HG03135 (cell line): ENCODE data around the gene CES5A.
"Not testable (repeated sequence)": the region's sequence is repeated elsewhere in the genome, so short reads cannot be mapped to it uniquely, and the experiment has no call there.

Experiments used
- ATAC-seq: cut with Tn5 transposase; IDR thresholded peaks from one replicate; pipeline ENCODE4 v1.9.1; 2021; ENCODE audit warnings: mild to moderate bottlenecking, moderate library complexity; ENCODE audit not compliant: unreplicated experiment

Gene CES5A, protein sequence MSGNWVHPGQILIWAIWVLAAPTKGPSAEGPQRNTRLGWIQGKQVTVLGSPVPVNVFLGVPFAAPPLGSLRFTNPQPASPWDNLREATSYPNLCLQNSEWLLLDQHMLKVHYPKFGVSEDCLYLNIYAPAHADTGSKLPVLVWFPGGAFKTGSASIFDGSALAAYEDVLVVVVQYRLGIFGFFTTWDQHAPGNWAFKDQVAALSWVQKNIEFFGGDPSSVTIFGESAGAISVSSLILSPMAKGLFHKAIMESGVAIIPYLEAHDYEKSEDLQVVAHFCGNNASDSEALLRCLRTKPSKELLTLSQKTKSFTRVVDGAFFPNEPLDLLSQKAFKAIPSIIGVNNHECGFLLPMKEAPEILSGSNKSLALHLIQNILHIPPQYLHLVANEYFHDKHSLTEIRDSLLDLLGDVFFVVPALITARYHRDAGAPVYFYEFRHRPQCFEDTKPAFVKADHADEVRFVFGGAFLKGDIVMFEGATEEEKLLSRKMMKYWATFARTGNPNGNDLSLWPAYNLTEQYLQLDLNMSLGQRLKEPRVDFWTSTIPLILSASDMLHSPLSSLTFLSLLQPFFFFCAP

DNA sequence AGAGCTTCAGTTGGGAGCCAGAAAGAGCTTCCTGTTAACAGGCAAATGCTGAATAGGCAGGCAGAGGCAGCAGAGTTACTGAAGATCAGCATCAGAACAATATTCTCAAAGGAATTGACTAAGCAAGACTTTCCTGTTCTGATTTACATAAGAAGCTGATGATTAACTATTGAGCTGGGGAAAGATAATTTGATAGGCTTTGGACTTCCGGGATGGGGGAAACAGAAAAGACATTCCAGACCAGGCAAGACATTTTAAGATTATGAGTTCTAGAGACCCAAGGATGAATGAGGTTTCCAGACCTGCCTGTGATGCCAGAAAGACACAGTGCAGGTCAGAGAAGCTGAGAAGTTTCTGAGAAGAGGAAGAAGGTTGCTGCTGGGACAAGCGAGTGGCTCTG lies at the start of gene CES5A:
TSS of gene CES5A (minus strand) at position 101 of the 400 bp plus-strand sequence. CDS start 152 bp downstream, outside the sequence.
- ATAC-seq = no peak

- no peak for ATAC-seq
Measured at GRCh38 chr16:55922662-55923061, 47.5 kb upstream of the CES5A start.

- ATAC-seq = no peak
Measured at GRCh38 chr16:55917373-55918160, 42.4 kb upstream of the CES5A start.

- ATAC-seq = no peak
Measured at GRCh38 chr16:55915096-55915827, 40.1 kb upstream of the CES5A start.

DNA sequence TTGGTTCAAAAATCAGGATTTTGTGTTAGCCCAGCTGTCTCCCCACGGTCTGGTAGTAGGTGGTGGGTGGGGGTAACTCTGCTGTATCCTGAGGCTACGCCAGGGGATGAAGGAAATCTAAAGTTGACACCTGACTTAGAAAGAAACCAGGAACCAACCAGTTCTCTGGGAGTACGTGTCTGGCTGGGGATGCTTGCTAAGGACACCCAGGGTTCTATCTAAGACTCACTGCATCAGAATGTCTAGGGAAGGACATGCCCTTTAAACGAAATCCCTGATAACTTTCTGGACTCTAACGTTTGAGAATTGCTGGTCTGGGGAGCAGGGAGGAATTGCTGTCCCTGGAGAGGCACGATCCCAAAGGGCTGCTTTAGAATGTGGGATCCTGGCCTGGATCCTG lies 39.2 kb upstream of the CES5A start:
- no peak for ATAC-seq

GRCh38 chr16:55913716-55914115 lies 38.5 kb upstream of the CES5A start:
- no peak for ATAC-seq

DNA sequence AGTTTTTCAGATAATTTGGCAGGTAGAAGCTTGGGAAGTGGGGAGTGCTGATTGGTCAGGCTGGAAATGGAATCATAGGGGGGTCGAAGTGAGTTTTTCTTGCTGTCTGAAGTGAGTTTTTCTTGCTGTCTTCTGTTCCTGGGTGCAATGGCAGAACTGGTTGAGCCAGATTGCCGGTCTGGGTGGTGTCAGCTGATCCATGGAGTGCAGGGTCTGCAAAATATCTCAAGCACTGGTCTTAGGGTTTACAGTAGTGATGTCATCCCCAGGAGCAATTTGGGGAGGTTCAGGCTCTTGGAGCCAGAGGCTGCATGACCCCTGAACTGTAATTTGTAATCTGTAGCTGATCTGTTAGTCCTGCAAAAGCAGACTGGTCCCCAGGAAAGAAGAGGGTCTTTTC lies 37.9 kb upstream of the CES5A start:
- not testable (repeated sequence) for ATAC-seq

DNA sequence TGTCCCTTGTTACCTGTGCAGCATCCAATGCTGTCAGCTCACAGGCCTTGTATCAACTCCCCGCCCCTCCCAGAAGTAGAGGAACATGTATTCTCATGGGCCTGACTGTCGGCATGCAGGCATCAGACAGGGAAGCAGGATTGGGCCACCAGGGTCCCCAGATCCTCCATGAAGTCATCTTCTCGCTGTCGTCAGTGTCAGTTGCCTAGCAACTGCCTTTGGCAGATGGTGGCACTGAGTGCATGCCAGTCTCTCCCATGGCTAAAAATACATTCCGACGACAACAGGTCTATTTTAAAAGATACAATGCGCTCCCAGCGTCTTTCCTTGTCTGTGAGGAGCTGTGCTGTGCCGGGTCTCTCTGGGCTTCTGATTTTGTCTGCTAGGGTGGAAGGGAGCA lies 36.8 kb upstream of the CES5A start:
- ATAC-seq = no peak

DNA sequence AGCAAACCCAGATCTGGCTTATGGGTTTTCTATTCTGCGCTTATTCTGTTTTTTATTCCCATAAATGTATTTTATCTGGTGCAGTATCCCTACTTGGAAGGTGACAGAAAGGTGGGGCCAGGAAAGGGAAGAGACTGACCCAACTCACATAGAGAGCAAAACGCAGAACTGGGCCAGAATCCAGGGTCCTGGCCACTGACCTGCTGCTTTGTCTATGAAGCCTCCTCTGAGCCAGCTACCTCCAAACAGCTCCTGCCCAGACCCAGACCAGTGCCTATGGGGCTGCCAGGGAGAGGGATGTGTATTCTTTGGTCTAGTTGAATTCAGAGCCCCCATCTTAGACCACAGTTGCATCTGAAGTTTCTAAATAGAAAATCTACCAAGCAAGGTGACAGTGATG lies 36.4 kb upstream of the CES5A start:
- ATAC-seq = no peak

- ATAC-seq = no peak
Measured at GRCh38 chr16:55909876-55910275, 34.7 kb upstream of the CES5A start.

DNA sequence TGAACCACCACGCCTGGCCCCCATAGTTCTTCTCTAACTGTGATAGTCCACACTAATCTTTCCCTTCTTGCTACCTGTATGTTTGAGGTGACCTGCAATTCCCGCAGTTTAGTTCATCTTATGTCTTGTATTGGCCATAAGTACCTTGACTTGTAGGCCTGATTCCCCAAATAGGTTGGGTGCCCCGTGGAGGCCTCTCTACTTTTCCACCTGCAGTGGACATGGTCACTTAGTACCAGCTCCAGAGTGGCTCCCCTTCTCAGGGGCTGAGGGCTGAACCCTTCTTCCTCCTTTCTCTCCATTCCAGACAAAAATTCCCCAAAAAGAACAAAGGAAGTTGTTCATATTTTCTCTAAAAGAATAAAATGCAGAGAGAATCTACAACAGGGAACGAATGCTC lies 33.5 kb upstream of the CES5A start:
- no peak for ATAC-seq

DNA sequence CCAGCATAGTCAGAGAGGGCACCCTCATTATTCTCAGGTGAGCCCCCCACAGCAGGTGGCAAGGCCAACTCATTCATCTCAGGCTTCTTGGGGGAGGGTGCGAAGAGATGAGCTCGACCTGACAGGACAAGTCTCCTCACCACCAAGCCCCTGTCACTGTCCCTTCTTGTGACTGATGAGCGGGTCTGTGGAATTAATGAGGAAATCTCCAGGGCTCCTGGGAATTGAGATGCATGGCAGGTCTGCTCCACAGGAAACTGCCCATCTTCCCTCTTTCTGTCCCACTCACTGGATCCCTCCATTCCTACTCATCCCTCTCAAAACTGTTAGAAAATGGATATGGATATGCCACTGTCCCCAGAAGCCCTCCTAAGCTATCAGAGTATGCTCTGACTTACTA lies 32.5 kb upstream of the CES5A start:
- ATAC-seq = no peak

- no peak for ATAC-seq
Measured at GRCh38 chr16:55906123-55906522, 30.9 kb upstream of the CES5A start.

DNA sequence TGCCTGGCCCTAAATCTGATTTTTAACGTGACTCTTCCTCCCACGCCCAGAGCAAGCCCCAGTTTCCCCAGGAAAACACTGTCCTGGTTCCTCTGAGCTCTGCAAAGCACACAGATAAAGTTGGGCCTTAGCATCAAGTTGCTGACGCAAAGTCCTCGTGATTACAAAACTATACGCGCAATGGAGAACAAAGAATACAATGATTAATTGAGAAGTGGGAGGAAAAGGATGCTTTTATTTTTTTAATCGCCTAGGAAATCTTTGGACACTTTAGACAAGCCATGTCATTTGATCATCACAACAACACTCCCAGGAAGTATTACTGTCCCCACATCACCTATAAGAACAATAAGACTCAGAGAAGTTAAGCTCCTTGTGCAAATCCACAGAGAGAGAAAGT lies 30.5 kb upstream of the CES5A start:
- no peak for ATAC-seq

- ATAC-seq = no peak
Measured at GRCh38 chr16:55901566-55902217, 26.5 kb upstream of the CES5A start.

DNA sequence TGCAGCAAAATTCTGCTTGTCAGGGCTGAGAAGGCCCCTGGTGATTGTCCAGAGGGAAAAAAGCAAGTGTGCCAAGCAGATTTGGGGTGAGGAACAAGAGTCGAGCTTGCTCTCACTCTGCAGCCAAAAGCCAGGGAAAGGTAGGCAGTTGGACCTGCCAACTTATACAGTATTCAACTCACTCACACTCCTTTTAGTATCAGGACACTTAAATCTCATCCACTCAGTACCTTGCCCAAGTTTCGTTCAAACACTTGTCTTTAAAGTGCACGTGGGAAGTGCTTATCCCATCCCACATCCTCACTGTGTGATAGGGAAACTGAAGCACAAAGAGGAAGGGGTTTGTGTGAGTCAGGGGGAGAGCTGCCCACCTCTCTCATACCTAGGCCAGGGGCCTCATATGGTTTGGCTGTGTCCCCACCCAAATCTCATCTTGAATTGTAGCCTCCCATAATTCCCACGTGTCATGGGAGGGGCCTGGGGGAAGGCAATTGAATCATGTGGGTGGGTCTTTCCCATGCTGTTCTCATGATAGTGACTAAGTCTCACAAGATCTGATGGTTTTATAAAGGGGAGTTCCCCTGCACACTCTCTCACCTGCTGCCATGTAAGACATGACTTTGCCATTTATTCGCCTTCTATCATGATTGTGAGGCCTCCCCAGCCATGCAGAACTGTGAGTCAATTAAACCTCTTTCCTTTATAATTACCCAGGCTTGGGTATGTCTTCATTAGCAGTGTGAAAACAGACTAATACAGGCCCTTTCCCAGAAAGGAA lies 25.6 kb upstream of the CES5A start:
- ATAC-seq = no peak

DNA sequence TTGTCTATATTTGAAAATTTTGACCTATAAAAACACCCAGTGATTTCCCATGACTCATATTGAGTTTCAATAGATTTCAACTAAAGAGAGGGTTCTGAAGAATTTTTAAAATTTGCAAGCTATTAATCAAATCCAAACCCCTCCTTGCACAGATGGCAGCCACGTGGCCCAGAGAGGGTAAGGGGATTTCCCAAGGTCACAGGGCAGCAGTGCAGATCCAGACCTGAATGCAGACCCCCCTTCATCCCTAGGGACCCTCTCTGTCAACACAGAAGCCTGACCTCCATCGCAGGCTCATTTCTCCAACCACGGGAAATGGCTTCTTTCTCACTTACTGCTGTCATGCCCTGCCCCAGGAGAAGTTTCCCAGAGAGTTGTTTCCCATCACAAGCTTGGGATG lies 24.7 kb upstream of the CES5A start:
- no peak for ATAC-seq

- no peak for ATAC-seq
Measured at GRCh38 chr16:55898592-55898991, 23.4 kb upstream of the CES5A start.

- no peak for ATAC-seq
Measured at GRCh38 chr16:55892821-55893220, 17.6 kb upstream of the CES5A start.

- no peak for ATAC-seq
Measured at GRCh38 chr16:55889518-55889917, 14.3 kb upstream of the CES5A start.
